H9 (cell line): ENCODE data around the gene ATOX1. TPM values are rescaled to one million over a fixed set of nuclear protein-coding genes. Genes with fewer than 3 reads are reported as not detected.

Experiments
- DNase-seq: peaks from one replicate; pipeline ENCODE4 v3.0.0-alpha.2; 2017
- H2AFZ ChIP-seq: one replicate; pipeline ENCODE4 v1.6.1; 2013; ENCODE audit warnings: mild to moderate bottlenecking, low read length, control low read depth, moderate library complexity
- H2AK5ac ChIP-seq: 2 replicates; pipeline ENCODE4 v1.6.1; 2013; ENCODE audit warnings: low read length, control low read depth, mixed read lengths; ENCODE audit not compliant: insufficient read length
- H2BK120ac ChIP-seq: one replicate; pipeline ENCODE4 v1.6.1; 2013; ENCODE audit warnings: low read depth, mild to moderate bottlenecking, low read length, control low read depth, inconsistent platforms; ENCODE audit not compliant: poor library complexity, severe bottlenecking
- H2BK12ac ChIP-seq: 2 replicates; pipeline ENCODE4 v1.6.1; 2013; ENCODE audit warnings: low read length, control low read depth, mixed read lengths, low read depth; ENCODE audit not compliant: insufficient read length
- H2BK15ac ChIP-seq: 2 replicates; pipeline ENCODE4 v1.6.1; 2013; ENCODE audit warnings: low read depth, low read length, control low read depth
- H2BK20ac ChIP-seq: one replicate; pipeline ENCODE4 v1.6.1; 2013; ENCODE audit warnings: low read depth, mild to moderate bottlenecking, low read length, control low read depth, inconsistent platforms; ENCODE audit not compliant: poor library complexity, severe bottlenecking
- H2BK5ac ChIP-seq: 2 replicates; pipeline ENCODE4 v1.6.1; 2013; ENCODE audit warnings: low read length, control low read depth, mixed read lengths; ENCODE audit not compliant: insufficient read length
- H3K14ac ChIP-seq: 2 replicates; pipeline ENCODE4 v1.6.1; 2013; ENCODE audit warnings: low read length, control low read depth; ENCODE audit not compliant: insufficient read depth
- H3K18ac ChIP-seq: 2 replicates; pipeline ENCODE4 v1.6.1; 2013; ENCODE audit warnings: low read depth, mild to moderate bottlenecking, mixed read lengths, low read length, control low read depth; ENCODE audit not compliant: insufficient read length
- H3K23ac ChIP-seq: 2 replicates; pipeline ENCODE4 v1.6.1; 2013; ENCODE audit warnings: low read length, control low read depth, mixed read lengths, low read depth; ENCODE audit not compliant: insufficient read length
- H3K23me2 ChIP-seq: 2 replicates; pipeline ENCODE4 v1.6.1; 2013; ENCODE audit warnings: low read depth, mild to moderate bottlenecking, mixed read lengths, low read length, control low read depth; ENCODE audit not compliant: insufficient read length, poor library complexity, severe bottlenecking
- H3K27ac ChIP-seq: 2 replicates; pipeline ENCODE4 v1.5.1; 2013; ENCODE audit warnings: low read length, control low read depth, mixed read lengths, low read depth; ENCODE audit not compliant: insufficient read length
- H3K27me3 ChIP-seq: 2 replicates; pipeline ENCODE4 v1.6.1; 2013; ENCODE audit warnings: low read length, control low read depth, inconsistent platforms; ENCODE audit not compliant: insufficient read depth
- H3K4ac ChIP-seq: 2 replicates; pipeline ENCODE4 v1.6.1; 2013; ENCODE audit warnings: low read depth, mild to moderate bottlenecking, control low read depth, inconsistent platforms, low read length, moderate library complexity
- H3K4me1 ChIP-seq: 2 replicates; pipeline ENCODE4 v1.6.1; 2013; ENCODE audit warnings: low read length, control low read depth, inconsistent platforms; ENCODE audit not compliant: insufficient read depth
- H3K4me2 ChIP-seq: 2 replicates; pipeline ENCODE4 v1.6.1; 2013; ENCODE audit warnings: low read length, control low read depth, mixed read lengths; ENCODE audit not compliant: insufficient read length, insufficient read depth
- H3K56ac ChIP-seq: 2 replicates; pipeline ENCODE4 v1.6.1; 2013; ENCODE audit warnings: low read depth, mild to moderate bottlenecking, mixed read lengths, low read length, control low read depth; ENCODE audit not compliant: insufficient read length
- H3K79me1 ChIP-seq: 2 replicates; pipeline ENCODE4 v1.6.1; 2013; ENCODE audit warnings: low read depth, mild to moderate bottlenecking, moderate library complexity, low read length, control low read depth, inconsistent platforms; ENCODE audit not compliant: insufficient read depth, poor library complexity, severe bottlenecking
- H3K79me2 ChIP-seq: 2 replicates; pipeline ENCODE4 v1.6.1; 2013; ENCODE audit warnings: low read length, control low read depth, inconsistent platforms; ENCODE audit not compliant: insufficient read depth
- H3K9ac ChIP-seq: 2 replicates; pipeline ENCODE4 v1.6.1; 2013; ENCODE audit warnings: low read length, control low read depth, mixed read lengths; ENCODE audit not compliant: insufficient read length; ENCODE audit errors: extremely low read depth
- H3K9me3 ChIP-seq: one replicate; pipeline ENCODE4 v1.6.1; 2013; ENCODE audit warnings: low read depth, low read length, inconsistent platforms; ENCODE audit not compliant: control insufficient read depth
- H3T11ph ChIP-seq: one replicate; pipeline ENCODE4 v1.6.1; 2013; ENCODE audit warnings: mild to moderate bottlenecking, low read length, control low read depth, inconsistent platforms
- H4K20me1 ChIP-seq: one replicate; pipeline ENCODE4 v1.6.1; 2013; ENCODE audit not compliant: control insufficient read depth, insufficient read length, insufficient read depth
- H4K5ac ChIP-seq: 2 replicates; pipeline ENCODE4 v1.6.1; 2013; ENCODE audit warnings: low read depth, mild to moderate bottlenecking, mixed read lengths, low read length, control low read depth; ENCODE audit not compliant: insufficient read length
- H4K8ac ChIP-seq: replicated peaks from 2 replicates; pipeline ENCODE4 v1.6.1; 2013; ENCODE audit warnings: low read length, control low read depth, mixed read lengths, low read depth; ENCODE audit not compliant: insufficient read length
- H4K91ac ChIP-seq: 2 replicates; pipeline ENCODE4 v1.6.1; 2013; ENCODE audit warnings: low read depth, mild to moderate bottlenecking, moderate library complexity, mixed read lengths, low read length, control low read depth; ENCODE audit not compliant: insufficient read length
- H3K27ac Mint-ChIP-seq, 3 experiments: 2 replicates in 2 of 3; 3 replicates in 1 of 3; pipeline ENCODE4 v1.8.0; 2020 to 2021; ENCODE audit warnings: mixed read lengths in 3 of 3, mild to moderate bottlenecking in 1 of 3, moderate library complexity in 1 of 3
- H3K27me3 Mint-ChIP-seq: 2 replicates; pipeline ENCODE4 v1.8.0; 2021; ENCODE audit warnings: low read depth, mild to moderate bottlenecking, moderate library complexity, mixed read lengths
- H3K36me3 Mint-ChIP-seq, 3 experiments: 2 replicates in 2 of 3; 3 replicates in 1 of 3; pipeline ENCODE4 v1.8.0; 2020 to 2021; ENCODE audit warnings: low read depth in 3 of 3, mixed read lengths in 3 of 3; ENCODE audit not compliant: insufficient read depth in 1 of 3
- H3K4me1 Mint-ChIP-seq, 2 experiments: 2 replicates each; pipeline ENCODE4 v1.8.0; 2020; ENCODE audit warnings: mixed read lengths in 2 of 2
- H3K4me3 Mint-ChIP-seq, 2 experiments: 2 replicates in 1 of 2; 3 replicates in 1 of 2; pipeline ENCODE4 v1.8.0; 2020 to 2021; ENCODE audit warnings: mild to moderate bottlenecking in 2 of 2, mixed read lengths in 2 of 2, moderate library complexity in 1 of 2
- H3K9me3 Mint-ChIP-seq, 2 experiments: 2 replicates in 1 of 2; 3 replicates in 1 of 2; pipeline ENCODE4 v1.8.0; 2020; ENCODE audit warnings: mild to moderate bottlenecking in 2 of 2, mixed read lengths in 2 of 2, moderate library complexity in 1 of 2
- WGBS: extraction: QIAGEN DNeasy Blood & Tissue Kit; methylation state at CpG from one replicate; pipeline ENCODE4 v1.1.7; 2013; ENCODE audit warnings: missing lambda C conversion rate, low lambda C conversion rate, mixed read lengths; ENCODE audit not compliant: insufficient read length; ENCODE audit errors: extremely low coverage; 5-methylcytosine and 5-hydroxymethylcytosine counted together
- total RNA-seq: library from RNA; stranded (reverse); gene quantifications from 2 replicates; pipeline ENCODE4 v1.2.1, GENCODE V29; 2021
- TF ChIP-seq, protein P1 (sequence below): fragments of 200-600 bp; sonication (generic); conservative IDR thresholded peaks from 3 replicates; pipeline ENCODE4 v1.8.0; 2021; ENCODE audit warnings: antibody characterized with exemption, mild to moderate bottlenecking

The ATOX1 gene
- total RNA-seq, 1 experiment from 2014 or later: 75.0 TPM

DNA sequence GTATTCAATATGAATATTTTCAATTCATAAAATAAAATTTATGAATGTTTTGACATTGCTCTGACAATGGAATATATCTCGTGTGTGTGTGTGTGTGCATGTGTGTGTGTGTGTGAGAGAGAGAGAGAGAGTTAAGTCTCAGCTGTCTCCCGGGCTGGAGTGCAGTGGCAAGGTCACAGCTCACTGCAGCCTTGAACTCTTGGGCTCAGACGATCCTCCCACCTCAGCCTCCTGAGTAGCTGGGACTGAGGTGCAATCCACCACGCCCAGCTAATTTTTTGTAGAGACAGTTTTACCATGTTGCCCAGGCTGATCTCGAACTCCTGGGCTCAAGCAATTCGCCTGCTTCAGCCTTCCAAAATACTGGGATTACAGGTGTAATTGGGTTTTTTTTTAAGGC is 29.4 kb upstream of the ATOX1 start:
- Histone ChIP-seq H3K9ac (no peak overlapping the region), H2BK5ac (no peak overlapping the region), H2BK12ac (no peak overlapping the region), H3K4ac (no peak overlapping the region), H2BK20ac (no peak overlapping the region), H3K4me1 (no peaks in the 10 kb centered on the region; the same call in 1 of the 2 replicates), H4K5ac (no peak overlapping the region), H3K4me2 (no peak overlapping the region), H3K14ac (no peak overlapping the region), H3K9me3 (no peaks in the 10 kb centered on the region), H2AFZ (no peak overlapping the region), H2AK5ac (no peak overlapping the region), H3K79me1 (peaks cover 3% of the 10 kb centered on the region), H4K8ac (no peak overlapping the region), H2BK15ac (no peak overlapping the region), H2BK120ac (no peak overlapping the region), H3K23ac (no peak overlapping the region), H4K91ac (no peak overlapping the region), H3K56ac (no peak overlapping the region), H3K27ac (no peak overlapping the region), H3K18ac (no peak overlapping the region), H3K23me2 (no peaks in the 10 kb centered on the region), H4K20me1 (no peaks in the 10 kb centered on the region), H3K27me3 (no peaks in the 10 kb centered on the region), H3K79me2 (peaks cover 51% of the 10 kb centered on the region), H3T11ph (no peak overlapping the region)
- DNase-seq: no peak
- Mint-ChIP-seq H3K27me3 (no peaks in the 10 kb centered on the region), H3K27ac (peak overlapping the region in 1 of 3 experiments; percentile 49; a peak in 1 of 7 replicates), H3K9me3 (no peaks in the 10 kb centered on the region), H3K4me1 (peaks cover 14 to 16% of the 10 kb centered on the region in 2 experiments), H3K4me3 (no peak overlapping the region), H3K36me3 (peaks cover 43 to 72% (median 65%) of the 10 kb centered on the region in 3 experiments)
- TF ChIP-seq, protein P1, sequence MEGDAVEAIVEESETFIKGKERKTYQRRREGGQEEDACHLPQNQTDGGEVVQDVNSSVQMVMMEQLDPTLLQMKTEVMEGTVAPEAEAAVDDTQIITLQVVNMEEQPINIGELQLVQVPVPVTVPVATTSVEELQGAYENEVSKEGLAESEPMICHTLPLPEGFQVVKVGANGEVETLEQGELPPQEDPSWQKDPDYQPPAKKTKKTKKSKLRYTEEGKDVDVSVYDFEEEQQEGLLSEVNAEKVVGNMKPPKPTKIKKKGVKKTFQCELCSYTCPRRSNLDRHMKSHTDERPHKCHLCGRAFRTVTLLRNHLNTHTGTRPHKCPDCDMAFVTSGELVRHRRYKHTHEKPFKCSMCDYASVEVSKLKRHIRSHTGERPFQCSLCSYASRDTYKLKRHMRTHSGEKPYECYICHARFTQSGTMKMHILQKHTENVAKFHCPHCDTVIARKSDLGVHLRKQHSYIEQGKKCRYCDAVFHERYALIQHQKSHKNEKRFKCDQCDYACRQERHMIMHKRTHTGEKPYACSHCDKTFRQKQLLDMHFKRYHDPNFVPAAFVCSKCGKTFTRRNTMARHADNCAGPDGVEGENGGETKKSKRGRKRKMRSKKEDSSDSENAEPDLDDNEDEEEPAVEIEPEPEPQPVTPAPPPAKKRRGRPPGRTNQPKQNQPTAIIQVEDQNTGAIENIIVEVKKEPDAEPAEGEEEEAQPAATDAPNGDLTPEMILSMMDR: no peak
- WGBS: no CpG with 5 or more reads among the region's 6 CpGs
